H7 (cell line): ENCODE measurements around the gene HSD17B1. TPM values are rescaled to one million over a fixed set of nuclear protein-coding genes. Genes with fewer than 3 reads are reported as not detected.
A peak's percentile ranks its signal among the peaks of the same experiment; 100 is the strongest.
"Not testable (repeated sequence)": the region's sequence is repeated elsewhere in the genome, so short reads cannot be mapped to it uniquely, and the experiment has no call there.

Experiments used
- DNase-seq: peaks from one replicate; pipeline ENCODE4 v3.0.0; 2012
- H3K27me3 ChIP-seq: 2 replicates; pipeline ENCODE4 v1.6.0; 2011; ENCODE audit warnings: mild to moderate bottlenecking, low read length; ENCODE audit not compliant: control insufficient read depth, insufficient read depth
- H3K36me3 ChIP-seq: replicated peaks from 2 replicates; pipeline ENCODE4 v1.5.1; 2011; ENCODE audit warnings: low read length; ENCODE audit not compliant: control insufficient read depth, insufficient read depth
- H3K4me3 ChIP-seq: 2 replicates; pipeline ENCODE4 v1.5.1; 2011; ENCODE audit warnings: low read depth, mild to moderate bottlenecking, control low read depth, low read length, moderate library complexity; ENCODE audit not compliant: insufficient read depth
- total RNA-seq: library from RNA; depleted of rRNA; stranded (reverse); fragments of >200 nt; shearing (Covaris generic); gene quantifications from 2 replicates; pipeline ENCODE4 v1.2.3, GENCODE V29; 2014

HSD17B1 gene
- total RNA-seq, 1 experiment from 2014 or later = 2.9 TPM

DNA sequence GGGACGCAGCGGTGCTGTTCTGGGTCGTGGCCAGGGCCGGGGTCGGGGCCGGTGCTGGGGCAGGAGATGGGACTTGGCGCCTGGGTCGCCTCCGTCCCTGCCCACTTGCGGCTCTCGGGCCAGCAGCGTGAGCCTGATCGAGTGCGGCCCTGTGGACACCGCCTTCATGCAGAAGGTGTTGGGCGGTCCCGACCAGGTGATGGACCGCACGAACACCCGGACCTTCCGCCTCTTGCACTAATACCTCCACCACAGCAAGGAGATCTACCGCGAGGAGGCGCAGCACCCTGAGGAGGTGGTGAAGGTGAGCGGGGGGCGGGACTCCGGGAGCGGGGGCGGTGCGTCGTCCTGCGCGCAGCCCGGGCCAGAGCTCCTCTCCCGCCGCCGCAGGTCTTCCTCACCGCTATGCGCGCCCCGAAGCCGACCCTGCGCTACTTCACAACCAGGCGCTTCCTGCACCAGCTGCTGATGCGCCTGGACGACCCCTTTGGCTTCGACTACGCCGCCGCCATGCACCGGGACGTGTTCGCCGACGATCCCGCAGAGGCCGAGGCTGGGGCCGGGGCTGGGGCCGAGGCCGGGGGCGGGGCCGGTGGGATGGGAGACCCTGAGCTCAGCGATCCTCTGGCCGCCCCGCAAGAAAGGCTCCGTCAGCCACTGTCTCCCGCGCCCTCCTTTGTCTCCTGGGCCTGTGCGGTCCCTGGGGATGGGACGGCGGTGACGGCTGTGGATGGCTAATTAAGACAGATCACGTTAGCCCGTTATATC, 4.5 kb upstream of the HSD17B1 start:
- peak; percentile 98 for DNase-seq
- Histone ChIP-seq H3K36me3 (no peaks in the 10 kb centered on the region), H3K27me3 (no peaks in the 10 kb centered on the region), H3K4me3 (peak overlapping the region; percentile 50)

DNA sequence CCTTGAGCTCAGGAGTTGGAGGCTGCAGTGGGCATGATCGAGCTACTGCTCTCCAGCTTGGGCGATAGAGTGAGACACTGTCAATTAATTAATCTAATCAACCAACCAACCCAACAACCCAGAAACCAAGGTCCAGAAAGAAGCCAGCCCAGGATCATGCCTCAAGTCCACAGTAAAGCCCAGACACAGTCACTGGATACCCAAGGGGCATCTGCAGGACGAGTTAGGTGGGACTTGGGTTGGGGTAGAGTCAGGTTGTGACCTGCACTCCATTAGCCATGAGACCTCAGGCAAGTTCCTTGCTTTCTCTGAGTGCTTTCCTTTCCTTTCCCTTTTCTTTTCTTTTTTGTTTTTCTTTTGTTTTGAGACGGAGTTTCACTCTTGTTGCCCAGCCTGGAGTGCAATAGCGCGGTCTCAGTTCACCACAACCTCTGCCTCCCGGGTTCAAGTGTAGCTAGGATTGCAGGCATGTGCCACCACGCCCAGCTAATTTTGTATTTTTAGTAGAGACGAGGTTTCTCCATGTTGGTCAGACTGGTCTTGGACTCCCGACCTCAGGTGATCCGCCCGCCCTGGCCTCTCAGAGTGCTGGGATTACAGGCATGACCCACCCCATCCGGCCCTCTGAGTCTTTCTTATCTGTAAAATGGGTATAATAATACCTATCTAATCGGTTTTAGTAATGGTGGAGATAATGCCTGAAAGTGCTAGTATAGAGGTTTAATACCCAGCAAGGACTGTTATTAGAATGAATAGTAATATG, 3.5 kb upstream of the HSD17B1 start:
- peak; percentile 41 for DNase-seq
- Histone ChIP-seq H3K36me3 (no peaks in the 10 kb centered on the region), H3K4me3 (peak overlapping the region; percentile 50)

DNA sequence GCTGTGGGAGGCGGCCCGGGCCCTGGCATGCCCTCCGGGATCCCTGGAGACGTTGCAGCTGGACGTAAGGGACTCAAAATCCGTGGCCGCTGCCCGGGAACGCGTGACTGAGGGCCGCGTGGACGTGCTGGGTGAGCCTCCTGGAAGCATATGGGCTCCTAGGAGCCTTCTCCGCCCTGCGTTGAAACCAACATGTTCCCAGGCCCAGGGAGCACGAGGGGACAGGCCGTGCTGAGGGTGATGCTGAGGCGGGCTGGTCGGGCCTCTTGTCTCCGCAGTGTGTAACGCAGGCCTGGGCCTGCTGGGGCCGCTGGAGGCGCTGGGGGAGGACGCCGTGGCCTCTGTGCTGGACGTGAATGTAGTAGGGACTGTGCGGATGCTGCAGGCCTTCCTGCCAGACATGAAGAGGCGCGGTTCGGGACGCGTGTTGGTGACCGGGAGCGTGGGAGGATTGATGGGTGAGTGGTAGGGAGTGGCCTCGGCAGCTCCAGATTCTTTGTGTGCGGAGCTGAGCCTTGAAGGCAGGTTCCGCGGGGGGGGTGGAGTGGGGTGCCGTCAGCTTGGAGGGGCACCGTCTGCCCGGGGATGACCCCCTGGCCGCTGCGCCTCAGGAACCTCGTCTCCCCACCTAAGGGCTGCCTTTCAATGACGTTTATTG, 567 bp downstream of the HSD17B1 start:
- Histone ChIP-seq H3K27me3 (no peaks in the 10 kb centered on the region), H3K4me3 (no peak overlapping the region), H3K36me3 (no peaks in the 10 kb centered on the region)
- DNase-seq = peak; percentile 76

More for the DNA sequence above, 3.5 kb upstream of the HSD17B1 start:
- no peaks in the 10 kb centered on the region for H3K27me3 ChIP-seq

DNA sequence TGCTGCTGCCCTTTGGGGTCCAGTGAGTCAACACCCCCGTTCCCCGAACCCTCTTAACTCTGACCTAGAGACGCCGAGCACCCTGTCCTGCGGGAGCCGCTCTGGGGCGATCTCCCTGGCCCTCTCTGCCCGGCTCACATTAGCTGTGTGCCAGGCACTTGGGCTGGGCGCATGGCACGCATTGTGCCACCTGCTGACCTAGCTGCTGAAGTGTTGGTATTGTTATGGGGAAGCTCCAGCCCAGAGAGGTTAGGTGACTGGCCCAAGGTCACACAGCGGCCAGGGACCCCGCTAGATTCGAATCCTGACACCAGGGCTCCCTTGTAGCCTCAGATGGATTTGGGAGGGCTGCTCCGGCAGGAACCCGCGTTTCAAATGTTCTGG, 1.1 kb downstream of the HSD17B1 start:
- peak overlapping the region; percentile 94 for H3K4me3 ChIP-seq
- no peaks in the 10 kb centered on the region for H3K27me3 ChIP-seq
- no peak for DNase-seq
- no peaks in the 10 kb centered on the region for H3K36me3 ChIP-seq

DNA sequence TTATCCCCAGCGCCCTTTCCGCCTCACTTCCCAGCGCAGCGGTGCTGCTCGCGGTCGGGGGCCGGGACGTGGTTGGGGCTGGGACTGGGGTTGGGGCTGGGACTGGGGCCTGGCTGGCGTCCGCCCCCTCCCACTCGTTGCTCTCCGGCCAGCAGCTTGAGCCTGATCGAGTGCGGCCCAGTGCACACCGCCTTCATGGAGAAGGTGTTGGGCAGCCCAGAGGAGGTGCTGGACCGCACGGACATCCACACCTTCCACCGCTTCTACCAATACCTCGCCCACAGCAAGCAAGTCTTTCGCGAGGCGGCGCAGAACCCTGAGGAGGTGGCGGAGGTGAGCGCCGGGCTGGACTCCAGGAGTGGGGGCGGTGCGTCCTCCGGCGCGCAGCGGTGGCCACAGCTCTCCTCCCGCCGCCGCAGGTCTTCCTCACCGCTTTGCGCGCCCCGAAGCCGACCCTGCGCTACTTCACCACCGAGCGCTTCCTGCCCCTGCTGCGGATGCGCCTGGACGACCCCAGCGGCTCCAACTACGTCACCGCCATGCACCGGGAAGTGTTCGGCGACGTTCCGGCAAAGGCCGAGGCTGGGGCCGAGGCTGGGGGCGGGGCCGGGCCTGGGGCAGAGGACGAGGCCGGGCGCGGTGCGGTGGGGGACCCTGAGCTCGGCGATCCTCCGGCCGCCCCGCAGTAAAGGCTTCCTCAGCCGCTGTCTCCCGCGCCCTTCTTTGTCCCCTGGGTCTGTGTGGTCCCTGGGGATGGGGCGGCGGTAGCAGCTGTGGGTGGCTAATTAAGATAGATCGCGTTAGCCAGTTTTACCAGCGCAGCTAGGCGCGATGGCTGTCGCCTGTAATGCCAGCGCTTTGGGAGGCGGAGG, 1.8 kb downstream of the HSD17B1 start:
- DNase-seq = peak; percentile 98
- Histone ChIP-seq H3K4me3 (peak overlapping the region; percentile 94), H3K36me3 (no peaks in the 10 kb centered on the region), H3K27me3 (no peaks in the 10 kb centered on the region)

DNA sequence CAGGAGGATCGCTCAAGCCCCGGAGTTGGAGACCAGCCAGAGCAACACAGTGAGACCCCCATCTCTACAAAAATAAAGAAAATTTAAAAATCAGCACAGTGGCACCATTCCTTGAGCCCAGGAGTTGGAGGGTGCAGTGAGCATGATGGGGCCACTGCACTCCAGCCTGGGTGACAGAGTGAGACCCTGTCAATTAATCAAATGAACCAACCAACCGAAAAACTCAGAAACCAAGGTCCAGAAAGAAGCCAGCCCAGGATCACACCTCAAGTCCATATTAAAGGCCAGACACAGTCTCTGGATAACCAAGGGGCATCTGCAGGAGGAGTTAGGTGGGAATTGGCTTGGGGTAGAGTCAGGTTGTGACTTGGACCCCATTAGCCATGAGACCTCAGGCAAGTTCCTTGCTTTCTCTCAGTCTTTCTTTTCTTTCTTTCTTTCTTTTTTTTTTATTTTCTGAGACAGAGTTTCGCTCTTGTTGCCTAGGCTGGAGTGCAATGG, 2.4 kb downstream of the HSD17B1 start:
- Histone ChIP-seq H3K4me3 (peak overlapping the region; percentile 94), H3K36me3 (no peaks in the 10 kb centered on the region), H3K27me3 (no peaks in the 10 kb centered on the region)
- peak; percentile 36 for DNase-seq

DNA sequence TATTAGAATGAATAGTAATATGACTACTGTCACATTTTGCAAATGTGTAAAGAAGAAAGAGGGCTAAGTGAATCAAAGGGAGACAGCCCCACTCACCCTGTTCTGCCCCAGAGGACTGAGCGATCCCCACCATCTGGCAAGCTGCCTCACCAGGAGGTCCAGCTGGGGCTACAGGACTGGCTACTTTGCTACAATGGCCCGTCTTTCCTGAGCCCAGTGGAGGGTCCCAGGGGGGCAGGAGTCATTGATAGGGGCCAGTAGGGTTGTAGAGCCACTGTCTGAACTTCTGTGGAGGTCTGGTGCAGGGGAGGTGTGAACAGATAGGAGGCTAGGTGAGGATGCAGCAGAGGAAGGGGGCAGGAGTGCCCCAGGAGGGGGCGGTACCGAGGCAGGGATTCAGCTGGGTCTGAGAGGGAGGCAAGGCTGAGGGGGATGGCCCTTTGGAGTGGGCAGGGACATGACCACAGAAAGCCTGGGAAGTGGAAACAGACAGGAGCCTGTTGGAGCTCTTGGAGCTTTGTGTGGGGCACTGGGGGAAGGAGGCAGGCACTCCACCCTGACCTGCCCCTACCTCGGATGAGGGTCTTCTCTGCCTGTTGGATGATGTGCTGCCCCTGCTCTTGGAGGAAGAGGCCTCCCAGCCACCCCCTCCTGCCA, 3.4 kb downstream of the HSD17B1 start:
- H3K4me3 ChIP-seq, H3K36me3 ChIP-seq, H3K27me3 ChIP-seq: not testable (repeated sequence)
- peak; percentile 65 for DNase-seq

DNA sequence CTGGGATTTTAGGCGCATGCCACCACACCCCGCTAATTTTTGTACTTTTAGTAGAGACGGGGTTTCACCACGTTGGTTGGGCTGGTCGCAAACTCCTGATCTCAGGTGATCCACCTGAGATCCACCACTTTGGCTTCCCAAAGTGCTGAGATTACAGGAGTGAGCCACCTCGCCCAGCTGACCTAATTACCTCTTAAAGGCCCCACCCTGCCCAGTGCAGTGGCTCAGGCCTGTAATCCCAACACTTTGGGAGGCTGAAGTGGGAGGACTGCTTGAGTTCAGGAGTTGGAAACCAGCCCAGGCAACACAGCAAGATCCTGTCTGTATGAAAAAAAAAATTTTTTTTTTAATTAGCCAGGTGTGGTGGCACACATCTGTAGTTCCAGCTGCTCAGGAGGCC, 6.4 kb downstream of the HSD17B1 start:
- H3K36me3 ChIP-seq = peaks cover 2% of the 10 kb centered on the region

DNA sequence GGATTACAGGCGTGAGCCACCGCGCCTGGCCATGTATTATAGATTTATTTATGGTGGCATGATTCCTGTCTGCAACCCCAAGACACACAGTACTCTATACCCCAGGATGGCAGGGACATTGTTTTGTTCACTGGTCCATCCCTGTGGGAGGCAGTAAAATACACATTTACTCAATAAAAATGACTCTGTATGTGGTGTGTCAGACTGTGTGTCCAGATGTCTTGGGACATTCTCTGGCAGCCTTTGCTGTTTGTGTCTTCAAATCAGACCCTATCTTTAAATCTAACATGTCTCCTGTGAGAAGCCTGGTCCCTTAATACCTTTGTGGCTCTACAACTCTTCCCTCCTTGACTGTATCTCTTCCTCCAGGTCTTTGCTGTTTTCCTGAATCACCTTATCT, 7.5 kb downstream of the HSD17B1 start:
- Histone ChIP-seq H3K4me3 (no peak overlapping the region), H3K27me3 (no peaks in the 10 kb centered on the region), H3K36me3 (peaks cover 12% of the 10 kb centered on the region)
- no peak for DNase-seq

More for the DNA sequence above, 6.4 kb downstream of the HSD17B1 start:
- no peak for DNase-seq
- H3K4me3 ChIP-seq = no peak overlapping the region
- no peaks in the 10 kb centered on the region for H3K27me3 ChIP-seq

DNA sequence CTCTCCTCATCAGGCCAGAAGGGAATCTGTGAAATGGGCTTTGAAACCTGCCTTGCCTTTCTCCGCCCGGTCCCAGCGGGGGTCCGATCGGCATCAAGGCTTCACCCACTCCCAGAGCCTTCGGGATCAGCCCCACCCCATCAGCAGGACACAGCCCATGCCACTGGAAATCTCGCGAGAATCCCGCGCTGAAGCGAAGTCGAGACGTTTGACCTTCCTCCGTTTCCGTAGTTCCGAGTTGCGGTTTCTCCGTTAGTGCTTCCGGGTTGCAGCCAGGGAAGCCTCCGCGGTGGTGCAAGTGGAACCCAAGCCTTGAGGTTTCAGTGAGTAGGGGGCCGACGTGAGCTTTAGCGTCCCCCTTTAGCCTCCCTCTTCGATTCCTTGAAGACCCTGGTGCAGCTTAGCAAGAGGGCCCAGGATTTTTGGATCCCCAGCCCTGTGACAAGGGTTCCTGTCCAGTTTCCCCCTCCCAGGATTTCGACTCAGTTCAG, 9.2 kb downstream of the HSD17B1 start, which contains the start of gene COASY:
TSS of gene COASY (plus strand) at position 252 of the 491 bp plus-strand sequence. CDS start 475 bp downstream, outside the sequence.
- DNase-seq = peak; percentile 98
- Histone ChIP-seq H3K36me3 (peaks cover 16% of the 10 kb centered on the region), H3K4me3 (peak within 1 kb of the TSS; percentile 92), H3K27me3 (no peaks in the 10 kb centered on the region)

DNA sequence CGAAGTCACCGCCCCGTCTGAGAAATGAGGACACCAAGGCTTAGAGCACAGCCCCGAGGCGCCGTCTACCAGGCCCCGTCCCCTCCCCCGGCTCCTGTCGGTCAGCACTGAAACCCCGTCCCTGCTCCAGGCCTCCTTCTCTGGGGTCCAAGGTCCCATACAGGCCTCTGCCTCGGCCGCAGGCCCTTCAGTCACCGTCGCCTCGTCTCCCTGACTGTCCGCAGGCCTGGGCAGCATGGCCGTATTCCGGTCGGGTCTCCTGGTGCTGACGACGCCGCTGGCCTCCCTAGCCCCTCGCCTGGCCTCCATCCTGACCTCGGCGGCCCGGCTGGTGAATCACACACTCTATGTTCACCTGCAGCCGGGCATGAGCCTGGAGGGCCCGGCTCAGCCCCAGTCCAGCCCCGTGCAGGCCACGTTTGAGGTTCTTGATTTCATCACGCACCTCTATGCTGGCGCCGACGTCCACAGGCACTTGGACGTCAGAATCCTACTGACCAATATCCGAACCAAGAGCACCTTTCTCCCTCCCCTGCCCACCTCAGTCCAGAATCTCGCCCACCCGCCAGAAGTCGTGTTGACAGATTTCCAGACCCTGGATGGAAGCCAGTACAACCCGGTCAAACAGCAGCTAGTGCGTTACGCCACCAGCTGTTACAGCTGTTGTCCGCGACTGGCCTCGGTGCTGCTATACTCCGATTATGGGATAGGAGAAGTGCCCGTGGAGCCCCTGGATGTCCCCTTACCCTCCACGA, 9.8 kb downstream of the HSD17B1 start:
- peak; percentile 79 for DNase-seq
- Histone ChIP-seq H3K4me3 (peak overlapping the region; percentile 92), H3K36me3 (peaks cover 16% of the 10 kb centered on the region), H3K27me3 (no peaks in the 10 kb centered on the region)

DNA sequence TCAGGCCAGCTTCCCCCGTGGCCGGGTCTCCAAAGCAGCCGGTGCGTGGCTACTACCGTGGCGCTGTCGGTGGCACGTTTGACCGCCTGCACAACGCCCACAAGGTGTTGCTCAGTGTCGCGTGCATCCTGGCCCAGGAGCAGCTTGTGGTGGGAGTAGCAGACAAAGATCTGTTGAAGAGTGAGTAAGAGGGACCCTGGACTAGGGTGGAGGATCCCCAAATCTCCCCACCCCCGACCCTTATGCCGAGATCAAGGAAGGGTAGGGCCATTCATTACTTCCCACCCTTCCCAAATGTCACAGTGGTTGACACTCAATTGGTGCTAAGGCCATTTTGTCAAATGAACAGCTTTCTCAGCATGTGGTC, 10.4 kb downstream of the HSD17B1 start:
- no peak for DNase-seq
- Histone ChIP-seq H3K36me3 (peaks cover 16% of the 10 kb centered on the region), H3K4me3 (peak overlapping the region; percentile 92), H3K27me3 (no peaks in the 10 kb centered on the region)

DNA sequence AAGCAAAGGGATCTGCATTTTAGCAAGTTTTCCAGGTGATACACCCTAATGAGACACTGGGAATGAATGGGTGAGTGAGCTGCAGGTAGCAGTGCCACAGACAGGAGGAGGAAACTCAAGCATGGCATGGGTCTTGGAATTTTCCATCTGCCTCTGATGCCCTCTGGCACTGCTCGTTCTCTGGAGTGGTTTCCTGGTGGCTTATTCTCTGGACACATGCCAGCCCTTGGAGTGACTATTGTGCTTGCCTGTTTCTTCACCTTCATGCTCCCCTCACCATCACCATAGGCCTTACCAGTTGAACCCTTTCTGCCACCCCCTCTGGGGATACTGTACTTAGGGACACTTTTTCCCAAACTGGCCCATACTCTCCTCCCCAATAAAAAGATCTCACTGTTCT, 10.8 kb downstream of the HSD17B1 start:
- H3K27me3 ChIP-seq = no peaks in the 10 kb centered on the region
- peaks cover 17% of the 10 kb centered on the region for H3K36me3 ChIP-seq
- DNase-seq = peak; percentile 15
- no peak overlapping the region for H3K4me3 ChIP-seq
